ENCODE results near the gene CSF3R. TPM values are rescaled to one million over a fixed set of nuclear protein-coding genes. Genes with fewer than 3 reads are reported as not detected.

CSF3R gene
- total and polyA plus RNA-seq, 2 of the 4 experiments (the other 2 are of a cell fraction) = not detected

- H2AK5ac ChIP-seq (ENCODE audit: low read depth, low read length) = 0 out of 2 replicates have a peak overlapping the region, but pooled peaks have one; percentile 3
- no peak overlapping the region for H3K4me2 ChIP-seq (ENCODE audit: low read depth, low read length)
- H4K20me1 ChIP-seq (ENCODE audit: insufficient read depth, low read length) = no peaks in the 10 kb centered on the region
- H3K4me3 ChIP-seq (ENCODE audit: insufficient read depth, low read depth, low read length) = no peak overlapping the region
- H3K9me3 ChIP-seq (ENCODE audit: control insufficient read depth, insufficient read depth, low read length) = no peaks in the 10 kb centered on the region
- H2AFZ ChIP-seq (replicated peaks; ENCODE audit: low read length, poor library complexity) = peak overlapping the region; percentile 82
- H4K5ac ChIP-seq (ENCODE audit: low read depth, low read length) = no peak overlapping the region
- H4K8ac ChIP-seq (ENCODE audit: low read depth in 2 of 2, low read length in 2 of 2) = no peak overlapping the region
- H3K18ac ChIP-seq (ENCODE audit: low read depth, low read length) = no peak overlapping the region
- ATAC-seq (ENCODE audit: low read depth) (no peak), DNase-seq (no peak)
- in situ Hi-C loops (cut with MboI; ENCODE audit: low sequenced_read_pairs) = loop anchor here (25.0 kb wide), 1 partner anchor 1546 kb away; the partner anchor contains the start of genes FHL3 and UTP11
- intact Hi-C loops (cut with micrococcal nuclease) = no loop called here
- no peak for TF ChIP-seq CTCF (conservative IDR thresholded peaks at IDR 0.05; ENCODE audit: low read depth, low read length)
- no peak for TF ChIP-seq MAFK (IDR thresholded peaks at IDR 0.05; ENCODE audit: low read depth, low read length)
- TF ChIP-seq BHLHE40 (IDR thresholded peaks at IDR 0.05; ENCODE audit: low read depth, low read length) = no peak
- no peak for TF ChIP-seq MAZ (IDR thresholded peaks at IDR 0.05; ENCODE audit: borderline replicate concordance, low read depth, low read length)
- TF ChIP-seq POLR2A (IDR thresholded peaks at IDR 0.05; ENCODE audit: low read depth, low read length) = no peak
- no peak for TF ChIP-seq FOS (IDR thresholded peaks at IDR 0.05; ENCODE audit: low read depth, low read length)
- no peak for TF ChIP-seq RAD21 (IDR thresholded peaks at IDR 0.05; ENCODE audit: low read length)
- TF ChIP-seq NFE2L2 (IDR thresholded peaks at IDR 0.05; ENCODE audit: low read depth, low read length) = no peak
- H3K4me1 ChIP-seq (ENCODE audit: control insufficient read depth, insufficient read depth, low read length) = peaks cover 6% of the 10 kb centered on the region
- no peak overlapping the region for H2BK120ac ChIP-seq (ENCODE audit: low read depth, low read length)
- ChIA-PET POLR2A (ENCODE audit: unreplicated experiment) (no interaction called here), CTCF (no interaction called here)
- no TSS peak for BruUV-seq (replicated peaks)
- no peak overlapping the region for H2BK20ac ChIP-seq (ENCODE audit: low read depth, low read length)
- no peak overlapping the region for H3K56ac ChIP-seq (ENCODE audit: extremely low read depth, insufficient read depth, low read length)
- no peak overlapping the region for H3K4ac ChIP-seq (ENCODE audit: low read depth, low read length)
- H3K14ac ChIP-seq (replicated peaks; ENCODE audit: low read depth, low read length) = no peak overlapping the region
- no peak overlapping the region for H4K91ac ChIP-seq (ENCODE audit: insufficient read depth, low read depth, low read length)
- H2AK9ac ChIP-seq (replicated peaks; ENCODE audit: low read depth, low read length, poor library complexity) = no peak overlapping the region
- no peak overlapping the region for H2BK15ac ChIP-seq (ENCODE audit: low read depth, low read length)
- no peak overlapping the region for H3K27ac ChIP-seq (ENCODE audit: insufficient read depth, low read length)
- no peak overlapping the region for H3K9ac ChIP-seq (ENCODE audit: low read depth, low read length)
- no peak overlapping the region for H3K23ac ChIP-seq (ENCODE audit: low read depth, low read length)
- H3K27me3 ChIP-seq (ENCODE audit: control insufficient read depth, insufficient read depth, low read length) = peaks cover 2% of the 10 kb centered on the region; the same call in 1 of the 2 replicates
- peaks cover 13 to 18% of the 10 kb centered on the region in 2 experiments; a peak in 3 of 4 replicates for H3K79me1 ChIP-seq (ENCODE audit: low read depth in 1 of 2, low read length in 2 of 2)
- peaks cover 8% of the 10 kb centered on the region; the same call in 1 of the 2 replicates for H3K36me3 ChIP-seq (ENCODE audit: control insufficient read depth, insufficient read depth, low read length)
- 20% methylated on average over 1 of the region's 12 CpGs; no CpG with 5 or more reads in 1 of the 2 experiments for WGBS, 2 experiments (ENCODE audit: extremely low coverage in 2 of 2, insufficient read length in 1 of 2)
- peaks cover 8% of the 10 kb centered on the region for H3K9me1 ChIP-seq (ENCODE audit: insufficient read depth, low read length)
- dilution Hi-C loops (cut with HindIII; ENCODE audit: low sequenced_read_pairs, unreplicated experiment) = no loop called here
- no peak overlapping the region for H2BK5ac ChIP-seq (ENCODE audit: low read depth, low read length, poor library complexity, severe bottlenecking)
Measured at GRCh38 chr1:36466370-36467026, 16.2 kb downstream of the CSF3R start.

All from IMR-90 (cell line).